DMS114 treated with DMSO at 0.1 percent for 48 hours (cell line): ENCODE results near the gene GRIP1.

Source experiments
- DNase-seq: peaks from one replicate; lab custom pipeline; 2025; ENCODE audit not compliant: unreplicated experiment; lab: John Stamatoyannopoulos, UW

GRIP1 gene

GRCh38 chr12:66678338-66679275 is at the start of gene GRIP1:
Gene GRIP1 (minus strand): TSS chr12:66679076. CDS start chr12:66678904, 172 bp downstream.
- DNase-seq = no peak

GRCh38 chr12:66726556-66726955 is 47.7 kb upstream of the GRIP1 start:
- no peak for DNase-seq

- no peak for DNase-seq
Measured at GRCh38 chr12:66725031-66725430, 46.2 kb upstream of the GRIP1 start.

GRCh38 chr12:66724616-66725015 is 45.7 kb upstream of the GRIP1 start:
- no peak for DNase-seq

GRCh38 chr12:66724026-66724425 is 45.1 kb upstream of the GRIP1 start:
- DNase-seq = no peak

- no peak for DNase-seq
Measured at GRCh38 chr12:66719862-66720261, 41.0 kb upstream of the GRIP1 start.

- no peak for DNase-seq
Measured at GRCh38 chr12:66717036-66717673, 38.3 kb upstream of the GRIP1 start.

DNA sequence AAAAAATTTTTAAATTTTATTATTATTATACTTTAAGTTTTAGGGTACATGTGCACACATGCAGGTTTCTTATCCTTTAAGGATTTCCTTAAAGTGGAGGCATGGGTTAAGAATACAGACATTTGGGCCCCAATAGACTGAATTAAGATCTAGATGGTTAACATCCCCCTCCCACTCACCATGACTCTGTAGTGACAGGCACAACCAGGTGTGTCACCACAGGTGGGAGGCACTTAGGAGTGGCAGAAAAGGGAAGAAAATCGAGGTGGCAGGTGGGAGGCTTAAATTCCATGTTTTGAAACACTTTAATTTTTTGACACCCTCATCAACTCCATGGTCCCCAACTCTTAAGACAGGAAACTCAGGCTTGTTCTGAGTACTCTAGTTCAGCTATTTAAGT is 37.6 kb upstream of the GRIP1 start:
- DNase-seq = no peak

DNA sequence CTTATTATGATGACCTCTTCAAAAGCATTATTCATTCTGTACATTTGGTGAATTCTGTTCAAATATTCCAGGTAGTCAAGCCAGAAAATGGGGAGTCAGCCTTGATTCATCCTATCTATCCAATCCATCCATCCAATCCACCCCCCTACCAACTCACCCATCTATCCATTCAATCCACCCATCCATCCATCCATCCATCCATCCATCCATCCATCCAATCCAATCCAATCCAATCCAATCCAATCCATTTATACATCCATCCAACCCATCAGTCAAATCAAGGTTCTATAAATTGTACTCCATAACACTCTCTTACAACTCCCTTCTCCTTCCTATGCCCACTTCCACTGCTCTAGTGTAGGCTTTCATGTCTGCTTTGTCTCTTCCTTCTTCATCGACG is 35.8 kb upstream of the GRIP1 start:
- no peak for DNase-seq

DNA sequence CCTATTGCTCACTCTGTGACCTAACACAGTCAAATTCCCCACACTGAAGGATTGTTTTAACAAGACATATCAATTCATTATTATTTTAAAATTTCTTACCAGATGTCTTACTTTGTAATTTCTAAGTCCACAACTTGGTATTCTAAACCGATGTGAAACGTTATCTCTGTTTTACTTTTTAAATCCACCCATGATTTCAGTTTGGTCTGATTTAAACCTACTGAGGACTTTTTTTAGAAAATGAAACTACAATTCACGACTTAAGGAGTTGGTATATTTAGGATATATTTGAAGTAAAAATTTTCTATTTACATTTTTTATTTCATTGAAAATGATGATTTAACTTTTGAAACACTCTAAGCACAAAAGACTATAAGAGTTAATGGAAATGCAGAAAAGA is 35.1 kb upstream of the GRIP1 start:
- no peak for DNase-seq

DNA sequence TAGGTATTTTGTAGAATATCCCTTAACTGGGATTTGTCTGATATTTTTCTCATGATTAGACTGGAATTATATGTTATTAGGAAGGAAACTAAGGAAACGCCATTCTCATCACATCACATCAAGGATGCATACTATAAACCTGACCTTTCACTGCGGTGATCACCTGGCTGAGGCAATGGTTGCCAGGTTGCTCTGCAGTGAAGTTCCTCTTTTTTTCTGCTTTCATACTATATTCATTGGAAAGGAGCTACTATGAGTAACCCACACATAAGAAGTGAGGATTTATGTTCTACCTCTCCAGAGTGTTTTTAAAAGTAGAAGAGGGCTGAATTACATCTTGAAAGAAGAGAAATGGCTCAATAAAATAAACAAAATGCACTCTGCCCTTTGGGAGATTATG is 31.0 kb upstream of the GRIP1 start:
- DNase-seq = no peak

- no peak for DNase-seq
Measured at GRCh38 chr12:66709457-66709773, 30.5 kb upstream of the GRIP1 start.

GRCh38 chr12:66708704-66709456 is 30.0 kb upstream of the GRIP1 start:
- no peak for DNase-seq

DNA sequence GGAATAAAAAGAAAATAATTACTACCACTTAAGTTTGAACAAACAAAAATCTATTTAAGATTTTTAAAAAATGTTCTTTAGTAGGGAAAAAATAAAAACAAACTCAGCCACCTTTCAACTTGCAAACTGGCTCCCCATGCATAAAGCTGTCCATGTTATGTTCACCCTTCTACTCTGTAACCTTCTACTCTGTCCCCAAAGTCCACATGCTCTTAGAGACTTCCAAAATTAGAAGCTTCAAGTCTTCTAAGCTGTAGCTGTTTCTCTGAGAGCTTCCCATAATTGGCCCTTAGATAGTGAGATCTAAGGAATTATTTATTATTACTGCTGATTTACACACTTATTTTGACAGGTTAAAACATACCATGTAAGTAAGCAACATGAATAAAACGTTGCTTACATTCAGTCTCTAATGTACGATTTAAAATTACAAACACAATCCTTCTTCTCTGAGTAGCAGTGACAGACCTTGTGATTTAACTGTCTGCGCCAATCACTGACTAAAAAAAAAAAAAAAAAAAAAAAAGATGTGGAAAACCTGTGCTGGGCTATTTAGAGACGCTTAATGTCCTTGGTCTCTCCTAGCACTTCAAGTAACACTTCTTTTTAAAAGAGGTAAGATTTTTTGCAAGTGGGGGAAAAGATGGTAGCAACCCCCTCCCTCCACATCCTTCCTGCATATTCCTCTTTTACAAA is 28.3 kb upstream of the GRIP1 start:
- DNase-seq = no peak

DNA sequence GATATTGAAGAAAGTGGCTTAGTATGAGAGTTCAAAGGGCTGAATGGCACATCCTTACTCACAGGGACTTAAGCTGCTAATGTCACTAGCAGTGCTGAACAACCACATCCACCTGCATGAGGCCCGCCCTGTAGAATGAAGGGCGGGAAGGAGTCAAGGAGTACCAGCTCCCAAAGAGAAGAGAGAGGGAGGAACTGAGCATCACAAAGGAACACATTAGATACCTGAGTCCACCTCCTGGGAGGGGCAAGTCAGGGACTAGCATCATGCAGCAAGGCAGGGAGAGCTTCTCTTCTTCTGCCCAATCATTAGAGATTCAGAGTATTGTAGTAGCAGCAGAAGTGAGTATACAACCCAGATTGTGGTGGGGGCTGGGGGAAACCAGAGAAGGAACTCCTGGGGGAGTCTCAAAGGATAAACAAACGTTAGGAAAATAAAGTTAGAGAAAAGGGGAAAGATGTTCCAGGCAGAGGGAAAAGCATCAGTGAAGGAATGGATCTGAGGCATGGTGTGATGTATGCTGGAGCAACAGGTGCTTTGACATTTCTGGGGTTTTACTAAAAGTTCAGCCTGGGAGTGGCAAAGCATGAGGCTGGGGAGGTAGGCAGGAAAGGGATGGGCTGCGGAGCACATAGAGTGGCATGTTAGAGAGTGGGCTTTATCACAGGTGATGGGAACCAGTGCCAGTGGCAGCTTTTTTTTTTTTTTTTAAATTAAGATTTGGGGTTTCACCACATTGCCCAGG is 21.0 kb upstream of the GRIP1 start:
- DNase-seq = no peak

- DNase-seq = no peak
Measured at GRCh38 chr12:66698558-66698957, 19.7 kb upstream of the GRIP1 start.

GRCh38 chr12:66697404-66697803 is 18.5 kb upstream of the GRIP1 start:
- DNase-seq = no peak

DNA sequence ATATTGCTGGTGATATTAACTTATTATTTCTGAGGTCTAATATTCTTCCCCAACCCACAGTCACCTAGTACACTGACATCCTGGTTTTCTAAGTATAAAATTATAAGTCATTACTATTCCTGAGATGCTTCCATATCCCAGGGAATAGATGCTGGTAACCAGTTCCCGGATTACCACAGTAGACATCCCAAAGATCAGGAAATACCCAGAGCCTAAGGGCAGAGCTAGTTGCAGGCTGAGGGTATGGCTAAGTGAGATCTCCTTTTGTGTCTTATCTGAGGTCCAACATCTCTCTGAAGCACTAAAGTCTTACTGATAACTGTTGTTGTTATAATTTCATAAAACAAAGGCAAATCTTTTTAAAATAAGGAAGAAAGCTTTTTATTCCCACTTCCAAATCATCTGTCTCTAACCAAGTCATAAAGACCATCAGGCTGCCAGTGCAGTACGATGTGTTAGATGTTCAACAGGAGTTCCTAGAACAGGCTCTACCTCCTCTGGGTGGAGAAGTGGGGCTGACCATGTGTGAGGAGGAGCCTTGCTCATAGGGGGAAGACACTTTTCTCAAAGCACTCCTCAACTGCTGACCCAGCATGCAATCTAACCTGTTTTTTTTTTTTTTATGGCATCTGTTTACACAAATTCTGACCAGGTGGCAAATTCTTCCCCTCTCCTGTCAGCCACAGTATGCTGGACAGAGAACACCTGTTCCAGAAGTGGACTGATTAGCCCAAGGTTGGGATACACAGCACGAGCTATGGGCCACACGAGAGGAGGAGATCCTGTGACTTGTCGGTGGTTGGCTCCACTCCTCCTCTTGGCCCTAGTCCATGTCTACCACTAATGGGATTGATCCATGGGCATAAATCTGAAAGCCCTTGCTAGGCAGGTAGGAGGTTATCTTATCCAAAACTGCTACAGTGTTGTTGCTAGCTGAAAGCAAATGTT is 16.1 kb upstream of the GRIP1 start:
- DNase-seq = no peak

- DNase-seq = peak; percentile 67
Measured at GRCh38 chr12:66693901-66694513, 15.1 kb upstream of the GRIP1 start.
